ENCODE results near the gene ZNF8. TPM values are rescaled to one million over a fixed set of nuclear protein-coding genes. Genes with fewer than 3 reads are reported as not detected.

ZNF8 gene
- total RNA-seq, 1 donor from 2014 or later, result 5.4 TPM

DNA sequence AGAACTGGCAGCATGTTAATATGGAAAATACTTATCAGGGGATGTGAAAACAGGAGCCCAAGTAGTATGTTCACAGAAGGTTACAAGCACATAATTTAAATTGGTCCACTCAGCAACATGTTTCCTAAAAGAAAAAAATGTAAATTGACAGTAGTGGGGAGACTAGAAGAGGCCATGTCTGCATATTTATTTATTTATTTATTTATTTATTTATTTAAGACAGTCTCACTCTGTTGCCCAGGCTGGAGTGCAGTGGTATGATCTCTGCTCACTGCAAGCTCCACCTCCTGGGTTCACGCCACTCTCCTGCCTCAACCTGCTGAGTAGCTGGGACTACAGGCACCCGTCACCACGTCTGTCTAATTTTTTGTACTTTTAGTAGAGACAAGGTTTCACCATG, 13.7 kb upstream of the ZNF8 start:
- Histone ChIP-seq H3K27ac (no peak overlapping the region), H3K36me3 (peaks cover 3% of the 10 kb centered on the region), H3K4me3 (no peak overlapping the region), H3K9me3 (peaks cover 100% of the 10 kb centered on the region), H3K4me1 (no peaks in the 10 kb centered on the region), H3K27me3 (ENCODE audit: low read depth) (no peaks in the 10 kb centered on the region)
- ATAC-seq (no peak), DNase-seq (no peak)
- intact Hi-C loops (cut with DNase I), result no loop called here
- TF ChIP-seq, protein P1, sequence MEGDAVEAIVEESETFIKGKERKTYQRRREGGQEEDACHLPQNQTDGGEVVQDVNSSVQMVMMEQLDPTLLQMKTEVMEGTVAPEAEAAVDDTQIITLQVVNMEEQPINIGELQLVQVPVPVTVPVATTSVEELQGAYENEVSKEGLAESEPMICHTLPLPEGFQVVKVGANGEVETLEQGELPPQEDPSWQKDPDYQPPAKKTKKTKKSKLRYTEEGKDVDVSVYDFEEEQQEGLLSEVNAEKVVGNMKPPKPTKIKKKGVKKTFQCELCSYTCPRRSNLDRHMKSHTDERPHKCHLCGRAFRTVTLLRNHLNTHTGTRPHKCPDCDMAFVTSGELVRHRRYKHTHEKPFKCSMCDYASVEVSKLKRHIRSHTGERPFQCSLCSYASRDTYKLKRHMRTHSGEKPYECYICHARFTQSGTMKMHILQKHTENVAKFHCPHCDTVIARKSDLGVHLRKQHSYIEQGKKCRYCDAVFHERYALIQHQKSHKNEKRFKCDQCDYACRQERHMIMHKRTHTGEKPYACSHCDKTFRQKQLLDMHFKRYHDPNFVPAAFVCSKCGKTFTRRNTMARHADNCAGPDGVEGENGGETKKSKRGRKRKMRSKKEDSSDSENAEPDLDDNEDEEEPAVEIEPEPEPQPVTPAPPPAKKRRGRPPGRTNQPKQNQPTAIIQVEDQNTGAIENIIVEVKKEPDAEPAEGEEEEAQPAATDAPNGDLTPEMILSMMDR (IDR thresholded peaks at IDR 0.05), result no peak

DNA sequence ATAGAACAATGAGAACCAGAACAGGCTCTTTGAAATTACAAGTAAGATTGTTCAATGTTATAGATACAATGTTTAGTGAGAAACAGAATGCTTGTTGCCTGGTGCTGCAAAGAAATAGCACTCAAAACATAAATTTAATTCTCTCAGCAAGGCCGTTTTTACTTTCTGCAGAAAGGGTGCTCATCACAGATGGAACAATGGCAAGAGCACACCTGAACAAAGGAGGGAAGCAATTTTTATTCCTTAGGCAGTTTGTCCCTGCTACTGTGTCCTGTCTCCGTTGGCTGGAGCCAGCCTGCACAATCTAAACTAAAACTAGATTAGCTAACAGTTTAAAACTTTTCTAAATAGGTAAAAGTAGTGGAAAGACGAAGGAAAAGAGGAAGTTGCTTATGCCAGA, 10.4 kb upstream of the ZNF8 start:
- intact Hi-C loops (cut with DNase I), result no loop called here
- peaks cover 3% of the 10 kb centered on the region for H3K36me3 ChIP-seq

DNA sequence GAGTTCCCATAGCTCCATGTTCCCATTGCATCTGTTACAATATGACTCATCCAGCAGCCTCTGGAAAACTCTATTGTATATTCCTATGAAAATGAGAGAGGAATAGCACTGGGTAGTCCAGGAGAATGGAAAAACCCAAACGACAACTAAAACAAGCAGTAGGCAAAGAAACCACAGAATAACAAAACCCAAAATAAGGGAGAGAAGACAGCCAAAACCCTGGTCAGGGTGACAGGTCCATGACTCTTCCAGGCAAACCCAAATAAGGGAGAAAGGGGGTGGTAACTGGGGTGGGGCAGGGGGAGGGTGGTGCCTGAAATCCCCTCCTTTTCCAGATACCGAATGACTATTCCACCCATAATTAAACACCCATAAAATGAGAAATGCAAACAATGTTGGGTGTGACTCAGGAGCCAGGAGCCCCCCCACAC, 4.0 kb upstream of the ZNF8 start:
- H3K9me3 ChIP-seq, result peaks cover 76% of the 10 kb centered on the region
- ATAC-seq, result no peak
- H3K27ac ChIP-seq, result no peak overlapping the region
- no peak overlapping the region for H3K4me3 ChIP-seq
- H3K4me1 ChIP-seq, result peaks cover 6% of the 10 kb centered on the region
- no peak for DNase-seq
- H3K36me3 ChIP-seq, result peaks cover 5% of the 10 kb centered on the region
- no peaks in the 10 kb centered on the region for H3K27me3 ChIP-seq (ENCODE audit: low read depth)
- intact Hi-C loops (cut with DNase I), result no loop called here
- TF ChIP-seq, protein P1 (IDR thresholded peaks at IDR 0.05), result no peak

More for the DNA sequence above, 10.4 kb upstream of the ZNF8 start:
- H3K4me1 ChIP-seq, result no peaks in the 10 kb centered on the region
- H3K4me3 ChIP-seq, result no peak overlapping the region
- TF ChIP-seq, protein P1 (IDR thresholded peaks at IDR 0.05), result no peak
- no peaks in the 10 kb centered on the region for H3K27me3 ChIP-seq (ENCODE audit: low read depth)
- peaks cover 100% of the 10 kb centered on the region for H3K9me3 ChIP-seq
- no peak for ATAC-seq
- no peak overlapping the region for H3K27ac ChIP-seq
- no peak for DNase-seq

DNA sequence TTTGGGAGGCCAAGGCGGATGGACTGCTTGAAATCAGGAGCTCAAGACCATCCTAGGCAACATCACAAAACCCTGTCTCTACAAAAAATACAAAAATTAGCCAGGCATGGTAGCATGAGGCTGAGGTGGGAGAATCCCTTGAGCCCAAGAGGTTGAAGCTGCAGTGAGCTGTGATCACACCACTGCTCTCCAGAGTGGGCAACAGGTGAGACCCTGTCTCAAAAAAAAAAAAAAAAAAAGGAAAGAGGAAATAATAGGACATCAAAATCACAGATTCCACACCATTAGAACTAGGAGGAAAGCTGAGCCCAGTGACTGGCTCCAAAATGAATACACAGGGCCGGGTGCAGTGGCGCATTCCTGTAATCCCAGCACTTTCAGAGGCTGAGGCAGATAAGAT, 3.2 kb upstream of the ZNF8 start:
- ATAC-seq (no peak), DNase-seq (no peak)
- H3K4me3 ChIP-seq, result no peak overlapping the region
- H3K27me3 ChIP-seq (ENCODE audit: low read depth), result no peaks in the 10 kb centered on the region
- peaks cover 12% of the 10 kb centered on the region for H3K4me1 ChIP-seq
- peaks cover 69% of the 10 kb centered on the region for H3K9me3 ChIP-seq
- peaks cover 5% of the 10 kb centered on the region for H3K36me3 ChIP-seq
- intact Hi-C loops (cut with DNase I), result no loop called here
- TF ChIP-seq, protein P1 (IDR thresholded peaks at IDR 0.05), result no peak
- H3K27ac ChIP-seq, result no peak overlapping the region

DNA sequence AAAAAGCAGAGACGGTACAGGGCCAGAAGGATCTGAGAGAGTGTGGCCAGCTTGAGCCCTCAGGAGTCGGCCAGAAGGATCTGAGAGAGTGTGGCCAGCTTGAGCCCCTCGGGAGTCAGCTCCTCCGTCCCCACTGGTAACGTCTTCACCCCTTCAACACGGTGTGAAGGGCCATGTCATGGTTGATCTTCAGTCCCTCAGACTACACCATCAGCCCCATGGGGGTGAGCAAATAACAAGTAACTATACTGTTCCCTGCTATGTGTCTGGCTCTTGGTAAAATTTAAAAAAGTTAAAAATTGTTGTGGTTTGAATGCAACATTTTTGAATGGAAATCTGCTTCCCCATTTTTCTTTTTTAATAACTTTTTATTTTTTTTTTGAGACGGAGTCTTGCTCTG, 1.6 kb upstream of the ZNF8 start:
- Histone ChIP-seq H3K36me3 (peaks cover 5% of the 10 kb centered on the region), H3K27me3 (ENCODE audit: low read depth) (no peaks in the 10 kb centered on the region), H3K27ac (no peak overlapping the region), H3K9me3 (peaks cover 52% of the 10 kb centered on the region), H3K4me3 (no peak overlapping the region), H3K4me1 (peaks cover 12% of the 10 kb centered on the region)
- ATAC-seq, result no peak
- no peak for DNase-seq
- TF ChIP-seq, protein P1 (IDR thresholded peaks at IDR 0.05), result no peak
- intact Hi-C loops (cut with DNase I), result no loop called here

All from lower lobe of right lung (tissue), 2 donors.